CD14-positive monocyte (primary cell): Measurements from ENCODE around the gene UBE2I. TPM values are rescaled to one million over a fixed set of nuclear protein-coding genes. Genes with fewer than 3 reads are reported as not detected.

Source experiments
- DNase-seq, 3 donors: peaks; one replicate each; pipeline ENCODE4 v3.0.0-alpha.2; 2011 to 2022
- H2AFZ ChIP-seq: 2 replicates; pipeline ENCODE4 v1.6.0; 2012; ENCODE audit warnings: mild to moderate bottlenecking, low read depth, low read length, inconsistent platforms; ENCODE audit not compliant: insufficient read depth, poor library complexity, severe bottlenecking
- H3K27ac ChIP-seq, 2 donors: 1 replicate in 1 of 2; 2 replicates in 1 of 2; pipeline ENCODE4 v1.5.1; 2012 to 2013; ENCODE audit warnings: low read length in 2 of 2, control low read depth in 1 of 2, inconsistent platforms in 1 of 2, low read depth in 1 of 2, mild to moderate bottlenecking in 1 of 2
- H3K27me3 ChIP-seq, 2 donors: one replicate each; pipeline versions ENCODE4 v1.6.0 to v1.6.1; 2011 to 2013; ENCODE audit warnings: low read length in 2 of 2; ENCODE audit not compliant: control insufficient read depth in 2 of 2, insufficient read depth in 2 of 2
- H3K36me3 ChIP-seq, 2 donors: replicated peaks in 1 of 2; 1 replicate in 1 of 2; 2 replicates in 1 of 2; pipeline versions ENCODE4 v1.5.1 to v1.6.1; 2012 to 2013; ENCODE audit warnings: low read length in 2 of 2, control low read depth in 1 of 2, inconsistent platforms in 1 of 2, mild to moderate bottlenecking in 1 of 2; ENCODE audit not compliant: insufficient read depth in 2 of 2, control insufficient read depth in 1 of 2
- H3K4me1 ChIP-seq, 2 donors: 1 replicate in 1 of 2; 2 replicates in 1 of 2; pipeline versions ENCODE4 v1.5.1 to v1.6.1; 2012 to 2013; ENCODE audit warnings: low read length in 2 of 2, control low read depth in 1 of 2, inconsistent platforms in 1 of 2, mild to moderate bottlenecking in 1 of 2, moderate library complexity in 1 of 2; ENCODE audit not compliant: insufficient read depth in 2 of 2, control insufficient read depth in 1 of 2
- H3K4me2 ChIP-seq: replicated peaks from 2 replicates; pipeline ENCODE3; 2012; ENCODE audit warnings: low read length, moderate library complexity, mild to moderate bottlenecking; ENCODE audit not compliant: poor library complexity, severe bottlenecking; ENCODE audit errors: extremely low read depth
- H3K4me3 ChIP-seq, 3 experiments: fragments of 200-600 bp in 1 of 3; sonication (generic) in 1 of 3; replicated peaks in 1 of 3; 1 replicate in 2 of 3; 2 replicates in 1 of 3; pipeline ENCODE4 v1.5.1; 2011 to 2013; ENCODE audit warnings: low read length in 3 of 3, mild to moderate bottlenecking in 3 of 3, control low read depth in 2 of 3, low read depth in 2 of 3, inconsistent platforms in 1 of 3, moderate library complexity in 1 of 3
- H3K79me2 ChIP-seq: 2 replicates; pipeline ENCODE4 v1.6.0; 2012; ENCODE audit warnings: mild to moderate bottlenecking, control low read depth, inconsistent platforms, low read length, moderate library complexity; ENCODE audit not compliant: insufficient read depth
- H3K9ac ChIP-seq: 2 replicates; pipeline ENCODE4 v1.6.0; 2017; ENCODE audit warnings: low read length, mild to moderate bottlenecking; ENCODE audit not compliant: insufficient read depth, poor library complexity, severe bottlenecking
- H3K9me3 ChIP-seq, 2 donors: replicated peaks in 1 of 2; 1 replicate in 1 of 2; 2 replicates in 1 of 2; pipeline versions ENCODE4 v1.5.1 to v1.6.1; 2012 to 2013; ENCODE audit warnings: low read length in 2 of 2, control low read depth in 1 of 2; ENCODE audit not compliant: control insufficient read depth in 1 of 2, insufficient read depth in 1 of 2
- H4K20me1 ChIP-seq: 2 replicates; pipeline ENCODE4 v1.6.0; 2012; ENCODE audit warnings: mild to moderate bottlenecking, low read length, control low read depth, moderate library complexity; ENCODE audit not compliant: insufficient read depth
- H3K27ac Mint-ChIP-seq, 7 donors: one replicate each; pipeline ENCODE4 v1.8.0; 2020; ENCODE audit warnings: mild to moderate bottlenecking in 7 of 7, mixed read lengths in 7 of 7, moderate library complexity in 6 of 7, inconsistent platforms in 2 of 7
- H3K27me3 Mint-ChIP-seq, 3 donors: one replicate each; pipeline ENCODE4 v1.8.0; 2021 to 2022; ENCODE audit warnings: low read depth in 3 of 3, mild to moderate bottlenecking in 3 of 3, mixed read lengths in 3 of 3, moderate library complexity in 3 of 3, inconsistent platforms in 1 of 3
- H3K36me3 Mint-ChIP-seq, 2 donors: one replicate each; pipeline ENCODE4 v1.8.0; 2020; ENCODE audit warnings: mixed read lengths in 2 of 2, inconsistent platforms in 1 of 2, mild to moderate bottlenecking in 1 of 2
- H3K4me1 Mint-ChIP-seq: one replicate; pipeline ENCODE4 v1.8.0; 2020; ENCODE audit warnings: mild to moderate bottlenecking, mixed read lengths
- H3K4me3 Mint-ChIP-seq, 2 donors: one replicate each; pipeline ENCODE4 v1.8.0; 2020; ENCODE audit warnings: mild to moderate bottlenecking in 2 of 2, mixed read lengths in 2 of 2, moderate library complexity in 1 of 2
- H3K9me3 Mint-ChIP-seq, 7 donors: one replicate each; pipeline ENCODE4 v1.8.0; 2020 to 2022; ENCODE audit warnings: mixed read lengths in 7 of 7, mild to moderate bottlenecking in 6 of 7, moderate library complexity in 6 of 7, inconsistent platforms in 2 of 7
- CTCF ChIP-seq: fragments of 200-600 bp; IDR thresholded peaks from one replicate; pipeline ENCODE4 v1.8.0; 2022; ENCODE audit warnings: antibody characterized with exemption, mild to moderate bottlenecking
- WGBS: methylation state at CpG from one replicate; pipeline ENCODE4 v1.1.5; 2013; ENCODE audit warnings: missing lambda C conversion rate; ENCODE audit not compliant: insufficient coverage; 5-methylcytosine and 5-hydroxymethylcytosine counted together
- intact Hi-C, 2 donors: fragments of 100-400 bp; cut with micrococcal nuclease; formaldehyde crosslinking; loops; one replicate each; pipeline versions ENCODE4 v1.15.0 to v1.15.1; 2023
- polyA plus RNA-seq, 3 donors: library from polyadenylated mRNA; depleted of rRNA in 1 of 3; unstranded in 2 of 3; stranded (reverse) in 1 of 3; fragments of 300-500 nt in 2 of 3; fragments of >200 nt in 1 of 3; fragmentation: Illumina TruSeq in 2 of 3; gene quantifications; 1 replicate in 2 of 3; 2 replicates in 1 of 3; pipeline ENCODE4 v1.2.3, GENCODE V29; 2012 to 2021

The UBE2I gene
- polyA plus RNA-seq, 3 donors, result 76.8 to 112 (median 88.8) TPM

GRCh38 chr16:1330260-1330914 lies 21.0 kb downstream of the UBE2I start:
- Histone ChIP-seq H4K20me1 (peaks cover 17% of the 10 kb centered on the region), H3K4me2 (no peak overlapping the region), H3K9me3 (peaks cover 5 to 11% of the 10 kb centered on the region in 2 donors), H3K9ac (no peak overlapping the region), H3K36me3 (peaks cover 0 to 6% of the 10 kb centered on the region in 2 donors), H3K79me2 (no peaks in the 10 kb centered on the region), H3K4me1 (peaks cover 13 to 32% of the 10 kb centered on the region in 2 donors), H3K4me3 (no peak overlapping the region), H3K27ac (no peak overlapping the region), H2AFZ (no peak overlapping the region), H3K27me3 (peaks cover 38 to 42% of the 10 kb centered on the region in 2 donors)
- no peak for DNase-seq
- Mint-ChIP-seq H3K27me3 (peaks cover 36 to 49% (median 42%) of the 10 kb centered on the region in 3 donors), H3K4me1 (peaks cover 17% of the 10 kb centered on the region), H3K36me3 (peaks cover 3 to 5% of the 10 kb centered on the region in 2 donors), H3K4me3 (peak overlapping the region in 1 of 2 donors; percentile 48), H3K27ac (no peak overlapping the region), H3K9me3 (peaks cover 0 to 32% (median 11%) of the 10 kb centered on the region in 7 donors)
- peak; percentile 53 for TF ChIP-seq CTCF
- WGBS, result 80% methylated on average over 13 of the region's 17 CpGs
- intact Hi-C loops, result no loop called here

GRCh38 chr16:1330931-1331711 lies 21.7 kb downstream of the UBE2I start:
- no peak overlapping the region for H3K9ac ChIP-seq
- H2AFZ ChIP-seq, result peak overlapping the region; percentile 50
- peak overlapping the region in 1 of 7 donors; percentile 63 for H3K27ac Mint-ChIP-seq
- peak overlapping the region in 1 of 2 donors; percentile 82 for H3K4me3 Mint-ChIP-seq
- peaks cover 42 to 50% of the 10 kb centered on the region in 2 donors for H3K27me3 ChIP-seq
- peaks cover 17% of the 10 kb centered on the region for H3K4me1 Mint-ChIP-seq
- peaks cover 0 to 32% (median 11%) of the 10 kb centered on the region in 7 donors for H3K9me3 Mint-ChIP-seq
- peak overlapping the region; percentile 47 for H3K4me2 ChIP-seq
- WGBS, result 63% methylated on average over 13 of the region's 22 CpGs
- no peaks in the 10 kb centered on the region for H3K79me2 ChIP-seq
- H3K9me3 ChIP-seq, result peaks cover 5 to 11% of the 10 kb centered on the region in 2 donors
- no peak overlapping the region for H3K27ac ChIP-seq
- H3K36me3 ChIP-seq, result no peaks in the 10 kb centered on the region
- no peak for DNase-seq
- peaks cover 13 to 32% of the 10 kb centered on the region in 2 donors for H3K4me1 ChIP-seq
- no peak for TF ChIP-seq CTCF
- peaks cover 0 to 2% of the 10 kb centered on the region in 2 donors for H3K36me3 Mint-ChIP-seq
- peak overlapping the region in 1 of 3 experiments; percentile 38 for H3K4me3 ChIP-seq
- H4K20me1 ChIP-seq, result peaks cover 10% of the 10 kb centered on the region
- intact Hi-C loops, result no loop called here
- peaks cover 43 to 56% (median 49%) of the 10 kb centered on the region in 3 donors for H3K27me3 Mint-ChIP-seq
